Measurements from ENCODE around the gene UNC5C.

The UNC5C gene

DNA sequence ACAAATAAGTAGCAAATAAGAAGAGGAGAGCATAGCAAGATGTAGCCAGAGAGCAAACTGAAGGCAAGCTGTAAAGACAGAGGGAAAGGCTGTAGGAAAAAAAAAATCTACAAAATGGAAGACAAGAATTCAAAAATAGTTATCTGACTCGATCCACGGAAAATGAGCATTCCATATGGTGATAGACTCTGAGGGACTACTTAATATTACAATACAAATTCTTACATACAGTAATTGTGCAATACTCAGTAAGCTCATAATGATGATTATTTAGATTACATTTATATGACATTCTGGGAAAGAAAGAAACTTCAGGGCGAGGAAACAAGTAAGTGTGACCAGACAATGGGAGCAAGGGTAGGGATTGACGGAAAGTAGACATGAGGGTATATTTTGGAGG lies 102.6 kb downstream of the UNC5C start:
- DNase-seq: no peak

DNA sequence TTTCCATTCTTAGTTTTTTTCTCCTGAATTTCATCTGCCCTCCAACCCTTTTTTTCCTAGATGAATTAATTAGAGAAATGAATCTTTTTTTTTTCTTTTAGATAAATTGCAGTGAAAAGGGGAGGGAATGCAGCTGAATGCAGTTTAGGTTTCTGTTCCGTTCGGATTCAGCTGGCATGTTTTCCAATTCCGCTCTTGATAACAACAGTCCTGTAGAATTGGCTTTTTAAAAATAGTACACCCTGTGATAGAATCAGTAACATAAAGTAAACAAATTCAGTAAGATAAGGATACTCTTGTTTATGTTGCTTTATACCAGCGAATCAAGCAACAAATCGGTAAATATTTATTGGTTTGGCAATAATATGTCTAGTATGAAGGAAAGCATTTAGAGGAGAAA lies 103.5 kb downstream of the UNC5C start:
- no peak for DNase-seq

DNA sequence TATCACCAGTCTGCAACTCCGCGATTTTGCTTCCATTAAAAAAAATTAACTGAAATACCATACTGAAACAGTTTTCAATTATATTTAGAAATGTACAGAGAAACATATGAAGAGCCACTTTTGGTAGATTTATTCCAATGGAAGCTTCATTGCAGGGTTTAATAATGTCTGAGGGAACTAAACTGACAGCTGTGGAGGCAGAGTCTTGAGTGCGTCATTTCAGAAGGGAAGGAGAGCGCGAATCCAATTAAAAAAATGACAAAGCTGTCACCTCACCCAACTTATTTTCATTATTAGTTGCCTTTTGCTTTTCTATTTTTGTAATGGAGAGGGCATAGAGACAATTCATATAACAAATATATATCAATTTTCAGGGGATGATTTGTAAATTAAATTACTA lies 104.0 kb downstream of the UNC5C start:
- no peak for DNase-seq

DNA sequence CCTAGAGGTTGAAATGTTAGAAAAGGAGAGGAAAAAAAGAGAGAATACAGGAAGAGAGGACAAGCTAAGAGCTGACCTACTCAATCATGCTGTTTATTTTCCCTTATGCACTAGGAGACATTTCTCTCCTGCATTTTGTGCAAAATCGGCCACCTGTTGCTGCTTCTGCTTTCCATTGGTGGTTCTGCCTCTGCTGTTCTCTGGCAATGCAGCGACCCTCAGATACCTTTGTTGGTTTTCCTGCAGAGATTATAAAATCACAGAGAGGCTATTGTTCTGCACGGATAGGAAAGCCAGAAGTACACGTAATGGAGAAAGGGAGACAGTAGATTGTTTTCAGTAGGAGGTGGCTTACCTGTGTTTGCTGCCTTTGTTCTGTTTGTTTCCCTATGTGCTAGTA lies 108.9 kb downstream of the UNC5C start:
- no peak for DNase-seq

DNA sequence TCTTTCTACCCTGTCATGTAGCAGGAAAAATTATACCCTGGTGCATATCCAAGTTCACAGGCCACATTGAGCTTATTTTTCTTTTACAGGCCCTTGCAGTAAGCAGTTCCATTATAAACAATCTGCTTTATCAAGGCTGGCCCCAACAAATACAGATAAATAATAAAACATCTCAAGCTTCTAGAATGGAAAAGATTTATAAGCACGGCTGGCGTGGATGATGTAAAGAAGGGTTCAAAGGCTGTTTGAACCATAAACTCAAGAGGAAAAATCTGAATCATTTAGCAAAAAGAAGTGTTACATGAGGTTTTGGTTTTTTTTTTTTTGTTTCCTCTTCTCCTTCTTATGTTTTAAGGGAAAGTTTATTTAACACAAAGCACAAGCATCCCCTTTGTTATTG lies 109.7 kb downstream of the UNC5C start:
- DNase-seq: no peak

DNA sequence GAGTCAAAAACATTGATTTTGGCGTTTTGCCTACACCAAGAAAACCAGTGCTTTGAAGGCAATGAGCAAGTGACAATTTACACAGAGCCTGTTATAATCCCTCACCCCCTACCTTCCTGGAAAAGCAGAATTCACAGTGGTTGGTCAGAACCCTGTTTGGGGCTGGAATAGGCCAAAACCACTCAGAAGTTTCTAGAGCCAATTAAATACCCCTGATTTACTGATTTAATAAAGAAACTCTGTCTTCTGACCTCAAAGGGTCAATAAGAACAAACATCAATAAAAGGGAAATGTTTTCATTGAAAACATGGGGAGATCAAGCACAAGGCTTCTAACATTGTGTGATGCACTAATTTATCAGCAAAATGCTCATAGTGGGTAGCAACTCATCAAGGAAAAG lies 116.3 kb downstream of the UNC5C start:
- DNase-seq: no peak

DNA sequence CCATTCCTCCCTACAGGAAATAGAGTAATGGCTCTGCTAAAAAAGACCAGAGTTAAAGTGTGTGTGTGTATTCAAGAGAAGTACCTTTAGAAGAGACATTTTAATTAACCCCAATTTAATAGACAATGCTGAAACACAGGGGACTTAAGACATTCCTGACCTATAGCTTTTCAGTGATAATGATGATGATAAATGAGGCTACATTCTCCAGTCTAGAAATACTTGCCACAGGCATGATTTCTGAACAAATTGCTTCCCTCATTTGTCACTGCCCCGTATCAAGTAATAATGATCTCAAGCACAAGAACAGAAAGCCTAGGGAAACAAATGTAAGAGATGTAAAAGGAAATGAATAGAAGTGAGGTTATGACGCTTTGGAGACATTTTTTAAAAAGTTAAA lies 117.1 kb downstream of the UNC5C start:
- DNase-seq: no peak

DNA sequence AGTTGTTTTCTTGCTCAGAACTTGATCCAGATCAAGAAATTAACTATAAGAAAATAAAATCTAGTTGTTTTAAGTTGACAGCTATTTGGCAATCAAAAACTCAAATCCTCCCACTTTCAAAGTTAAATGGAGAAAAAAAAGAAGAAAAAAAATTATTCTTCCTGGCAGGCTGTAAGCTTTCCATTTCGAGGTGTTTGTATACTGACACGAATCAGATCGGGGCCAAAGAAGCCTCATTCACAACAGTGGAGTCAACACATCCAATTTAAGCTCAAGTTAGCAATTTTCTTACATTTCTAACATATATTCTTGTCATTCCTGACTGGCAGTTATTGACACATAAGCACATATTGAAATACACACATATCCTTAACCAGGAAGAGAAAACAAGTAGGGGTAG lies 119.4 kb downstream of the UNC5C start:
- DNase-seq: no peak

DNA sequence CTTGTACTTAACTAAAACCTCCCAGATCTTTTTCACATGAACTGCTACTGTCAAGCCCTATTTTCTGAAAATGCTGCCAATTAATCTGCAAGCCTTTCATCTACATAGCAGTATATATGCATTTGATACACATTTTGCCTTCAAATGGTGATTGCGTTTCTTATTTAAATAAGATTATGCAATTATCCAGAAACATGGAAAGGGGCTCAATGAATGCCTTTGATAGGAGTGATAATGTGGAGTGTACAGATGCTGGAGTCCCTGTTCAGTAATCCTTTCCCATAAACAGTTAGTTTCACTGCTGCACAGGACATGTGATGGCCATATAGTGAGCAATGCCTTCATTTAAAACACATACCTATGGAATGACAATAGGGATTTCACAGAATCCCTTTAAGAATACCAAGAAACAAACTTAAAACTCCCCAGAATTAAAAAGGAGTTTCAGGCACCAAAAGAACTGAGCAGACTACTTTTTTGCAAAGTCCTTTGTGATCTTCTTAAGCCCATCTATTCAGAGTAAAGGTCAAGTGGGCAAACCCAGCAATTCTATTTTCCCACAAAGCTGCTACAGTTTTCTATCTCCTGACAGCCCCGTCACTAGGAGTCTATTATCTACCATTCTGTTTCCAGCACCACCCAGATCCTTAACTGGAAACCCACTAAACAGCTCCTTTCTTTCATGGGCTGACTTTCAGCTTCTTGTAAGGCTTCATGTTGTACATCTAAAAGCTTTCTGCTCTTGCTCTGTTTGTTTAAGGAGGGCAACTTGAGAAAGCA lies 120.3 kb downstream of the UNC5C start:
- DNase-seq: no peak

DNA sequence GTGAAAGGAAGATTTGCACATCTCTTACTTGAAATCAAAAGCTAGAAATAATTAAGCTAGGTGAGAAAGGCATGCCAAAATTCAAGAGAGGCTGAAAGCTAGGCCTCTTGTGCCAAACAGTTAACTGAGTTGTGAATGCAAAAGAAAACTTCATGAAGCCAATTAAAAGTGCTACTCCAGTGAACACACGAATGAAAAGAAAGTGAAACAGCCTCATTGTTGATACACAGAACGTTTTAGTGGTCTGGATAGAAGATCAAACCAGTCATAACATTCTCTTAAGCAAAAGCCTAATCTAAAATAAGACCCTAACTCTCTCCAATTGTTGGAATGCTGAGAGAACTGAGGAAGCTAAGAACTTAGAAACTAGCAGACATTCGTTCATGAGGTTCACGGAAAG lies 122.3 kb downstream of the UNC5C start:
- no peak for DNase-seq

DNA sequence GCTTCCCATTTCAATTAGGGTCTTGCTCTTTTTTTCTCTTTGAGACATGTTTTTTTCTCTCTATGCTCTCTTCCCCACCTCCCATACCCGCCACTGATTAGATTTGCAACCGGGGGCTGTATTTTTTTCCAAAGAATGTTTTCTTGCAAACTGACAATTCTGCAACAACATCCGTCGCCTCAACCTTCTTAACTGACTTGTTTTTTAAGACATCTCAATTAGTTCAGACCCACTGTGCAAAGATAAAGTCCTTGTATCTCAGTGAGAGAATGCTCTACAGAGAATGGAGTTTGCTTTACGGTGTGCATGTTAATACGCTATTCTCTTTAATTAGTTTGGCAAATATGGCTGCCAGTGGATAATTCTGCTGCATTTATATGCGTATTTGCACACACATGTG lies 126.3 kb downstream of the UNC5C start:
- DNase-seq: no peak

DNA sequence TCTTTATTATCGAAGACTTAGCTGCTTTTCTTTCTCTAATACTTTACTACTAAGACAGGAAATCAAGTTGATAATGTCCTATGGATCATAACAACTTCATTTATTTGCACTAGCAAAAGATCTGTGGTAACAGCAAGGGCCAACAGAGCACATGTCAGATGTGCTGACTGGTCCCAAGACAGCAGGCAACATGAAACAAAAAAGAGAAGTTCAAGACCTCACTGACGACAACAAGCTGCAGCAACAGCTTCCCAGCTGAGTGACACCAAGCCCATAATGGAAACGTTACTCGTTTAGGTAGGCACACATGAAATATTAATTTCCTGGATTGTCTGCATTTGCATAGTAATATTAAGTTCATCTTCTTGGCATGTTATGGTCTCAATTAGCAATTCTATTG lies 126.9 kb downstream of the UNC5C start:
- DNase-seq: no peak

DNA sequence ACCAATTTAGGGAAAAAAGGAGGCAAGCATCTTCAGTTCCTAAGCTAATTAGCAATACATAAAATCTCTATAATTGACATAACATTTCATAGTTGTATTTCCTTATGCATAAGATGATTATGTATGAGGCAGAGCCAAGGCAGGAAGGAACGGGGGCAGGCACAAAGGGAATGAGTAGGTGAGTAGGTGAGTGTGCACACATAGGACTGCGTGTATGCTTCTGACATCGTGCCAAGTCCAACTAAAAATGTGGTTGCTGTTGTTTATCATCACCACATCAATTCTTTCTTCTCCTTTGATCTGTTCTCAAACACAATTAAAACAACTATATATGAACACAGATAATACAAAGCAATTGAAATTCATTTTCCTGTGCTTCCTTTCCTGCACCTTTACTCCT lies 131.2 kb downstream of the UNC5C start:
- DNase-seq: no peak

DNA sequence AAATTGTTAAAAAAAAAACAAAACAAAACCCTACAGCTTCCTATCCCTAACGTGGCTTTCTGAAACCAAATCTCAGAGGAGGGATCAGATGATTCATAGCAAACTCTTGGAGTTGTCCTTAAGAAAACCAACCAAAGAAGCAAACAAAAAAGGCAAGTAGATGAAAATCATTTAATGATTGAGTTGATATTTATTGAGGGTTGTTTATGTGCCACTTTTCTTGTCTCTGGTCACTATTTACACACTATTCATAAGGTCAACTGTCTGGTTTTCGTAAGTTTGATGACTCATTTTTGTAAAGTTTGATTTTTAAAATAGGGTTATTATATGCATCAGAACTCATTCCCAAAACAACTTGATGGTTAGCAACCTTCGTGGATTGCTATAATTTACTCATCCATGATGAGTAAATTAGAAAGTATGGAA lies 133.4 kb downstream of the UNC5C start:
- DNase-seq: peak; percentile 1

DNA sequence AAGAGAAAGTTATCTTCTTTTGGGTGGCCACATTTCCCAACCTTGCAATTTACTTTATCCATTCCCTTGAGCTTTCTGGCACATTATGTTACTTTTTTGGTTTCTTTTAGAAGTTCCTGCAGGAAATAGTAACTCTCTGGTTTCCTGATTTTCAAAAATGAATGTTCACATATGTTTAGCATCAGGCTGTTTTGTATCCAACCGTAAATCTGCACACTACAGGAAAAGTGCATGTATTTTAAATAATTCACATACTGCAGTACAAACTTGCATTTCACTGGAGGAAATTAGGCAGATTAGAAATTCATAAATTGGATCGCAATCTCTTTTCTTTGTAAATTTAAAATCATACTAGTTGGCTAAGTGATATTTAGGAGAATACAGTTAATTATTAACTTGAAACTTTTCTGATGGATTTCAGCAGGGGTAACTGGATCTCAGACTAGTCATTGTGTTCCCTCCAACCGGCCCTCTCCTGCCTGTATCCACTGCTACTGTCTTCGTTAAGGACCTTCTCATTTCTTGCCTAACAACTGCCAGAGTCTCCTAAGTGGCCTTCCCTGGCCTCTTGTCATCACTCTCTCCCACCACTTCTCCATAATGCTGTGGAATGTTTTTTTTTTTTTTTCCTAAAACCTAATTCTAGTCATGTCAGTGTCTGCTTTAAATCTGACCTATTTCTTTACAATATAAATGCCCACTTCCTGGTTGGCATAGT lies 137.2 kb downstream of the UNC5C start:
- no peak for DNase-seq

DNA sequence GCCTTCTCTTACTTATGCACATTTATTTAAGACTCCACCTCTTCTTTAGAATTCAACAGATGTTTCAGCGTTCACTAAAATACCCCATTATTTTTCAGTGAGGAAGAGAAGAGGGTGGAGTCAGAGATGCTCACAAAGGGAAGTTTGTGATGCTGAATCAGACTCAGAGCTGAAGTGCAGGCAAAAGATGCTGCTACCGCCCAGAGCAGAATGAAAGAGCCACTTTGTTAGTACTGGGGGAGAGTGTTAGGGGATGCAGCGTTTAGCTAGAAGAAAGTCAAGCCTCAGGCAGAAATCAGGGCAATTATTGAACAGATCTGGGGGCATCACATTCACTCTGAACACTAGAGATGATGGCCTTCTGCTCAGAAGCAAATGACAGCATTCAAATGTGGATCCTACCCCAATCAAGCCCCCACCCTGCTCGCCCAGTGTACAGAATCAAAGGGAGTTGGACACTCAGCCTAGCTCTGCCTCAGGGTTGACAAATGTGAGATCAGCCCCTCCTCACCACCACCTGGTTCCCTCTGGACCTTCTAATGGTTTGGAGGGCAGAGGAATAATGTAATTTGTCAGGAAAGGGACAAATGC lies 138.3 kb downstream of the UNC5C start:
- no peak for DNase-seq

DNA sequence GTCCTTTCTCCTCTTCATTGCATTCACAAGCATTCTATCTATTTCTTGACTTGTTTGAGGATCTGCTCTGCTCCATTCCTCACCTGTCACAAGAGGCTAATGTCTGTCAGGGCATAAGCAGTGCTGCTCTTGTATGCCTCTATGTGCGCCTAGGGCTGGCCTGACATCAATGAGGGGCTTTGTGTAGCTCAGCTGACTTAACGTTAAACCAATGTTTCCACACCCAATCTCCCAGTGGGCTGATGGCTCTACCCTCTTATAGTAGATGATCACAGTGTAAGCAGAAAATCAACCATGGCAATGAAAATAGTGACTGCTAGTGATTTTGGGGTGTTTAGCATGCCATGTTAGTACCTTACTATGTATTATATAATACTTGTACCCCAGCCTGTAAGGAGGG lies 139.0 kb downstream of the UNC5C start:
- DNase-seq: no peak

DNA sequence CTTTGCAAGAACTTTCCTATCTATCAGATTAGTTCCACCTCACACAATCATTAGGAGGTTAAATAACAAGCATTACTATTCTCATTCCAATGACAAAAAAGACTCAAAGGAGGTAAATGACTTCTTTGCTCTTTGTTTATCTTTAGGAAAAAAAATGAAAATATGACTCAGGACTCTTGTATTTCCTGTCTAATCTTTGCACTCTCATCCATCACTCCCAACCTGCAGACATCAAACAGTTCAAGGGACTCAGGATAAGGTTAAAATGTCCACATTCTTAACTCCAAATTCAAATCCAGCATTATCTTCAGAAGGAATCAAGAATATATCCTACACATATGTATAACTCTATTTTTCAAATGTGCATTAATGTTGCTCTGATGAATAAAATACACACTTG lies 139.6 kb downstream of the UNC5C start:
- no peak for DNase-seq

DNA sequence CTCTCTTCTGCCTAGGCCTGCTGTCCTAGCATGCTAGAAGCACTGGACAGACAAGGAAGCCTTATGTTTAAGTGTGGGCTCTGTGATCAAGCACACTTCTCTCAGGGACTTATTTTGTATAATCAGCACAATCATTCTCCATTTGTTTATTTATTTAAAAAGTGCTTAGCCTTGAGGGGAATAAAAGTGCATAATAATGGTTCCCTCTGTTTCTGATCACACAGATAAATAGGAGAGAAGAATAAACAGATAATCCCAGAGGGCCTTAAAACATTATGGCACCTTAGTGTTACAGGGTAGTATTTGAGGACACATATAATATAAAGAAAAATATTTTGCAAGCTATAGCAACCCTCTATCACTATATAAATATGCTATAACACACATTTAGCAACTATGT lies 146.5 kb downstream of the UNC5C start:
- DNase-seq: no peak

DNA sequence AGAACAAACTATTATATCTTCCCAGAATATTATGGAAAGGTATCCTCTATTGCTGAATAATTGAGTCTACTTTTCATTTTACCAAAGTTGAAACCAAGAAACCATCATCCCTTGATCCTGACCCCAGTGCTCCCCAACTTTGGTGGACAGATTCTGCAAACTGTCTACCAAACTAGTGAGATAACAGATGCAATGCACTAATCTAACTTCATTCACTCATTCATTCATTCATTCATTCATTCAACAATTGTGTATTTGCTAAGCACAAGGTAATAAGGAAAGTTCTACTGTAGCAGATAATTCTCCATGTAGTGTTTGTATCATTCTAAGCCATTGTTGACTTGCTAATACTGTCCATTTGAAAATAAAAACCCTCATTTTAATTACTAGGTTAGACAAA lies 150.6 kb downstream of the UNC5C start:
- DNase-seq: no peak

DNA sequence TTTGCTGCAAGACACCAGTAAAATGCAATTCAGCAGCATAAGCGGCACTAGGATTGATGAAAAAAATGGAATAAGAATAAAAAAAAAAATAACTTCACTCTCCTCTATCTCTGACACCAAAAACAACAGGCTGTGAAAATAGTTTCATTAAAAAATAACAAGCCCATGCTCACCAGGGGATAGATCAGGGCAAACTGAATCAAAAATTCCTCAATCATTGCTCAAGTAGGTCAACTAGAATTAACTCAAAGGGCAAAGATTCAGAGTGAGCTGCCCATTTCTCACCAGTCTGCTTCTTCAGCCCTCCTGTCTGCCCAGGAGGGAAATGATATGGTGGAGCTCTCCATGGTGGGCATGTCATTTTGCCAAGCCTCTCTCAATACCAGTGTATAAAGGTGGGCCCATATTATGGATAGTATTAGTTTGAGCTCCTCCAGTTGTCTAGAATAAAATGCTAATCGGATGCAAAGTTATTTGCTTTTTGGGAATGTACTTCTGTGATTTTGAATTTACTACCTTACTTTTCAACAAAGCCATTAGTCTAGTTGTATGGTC lies 153.9 kb downstream of the UNC5C start:
- DNase-seq: no peak

DNA sequence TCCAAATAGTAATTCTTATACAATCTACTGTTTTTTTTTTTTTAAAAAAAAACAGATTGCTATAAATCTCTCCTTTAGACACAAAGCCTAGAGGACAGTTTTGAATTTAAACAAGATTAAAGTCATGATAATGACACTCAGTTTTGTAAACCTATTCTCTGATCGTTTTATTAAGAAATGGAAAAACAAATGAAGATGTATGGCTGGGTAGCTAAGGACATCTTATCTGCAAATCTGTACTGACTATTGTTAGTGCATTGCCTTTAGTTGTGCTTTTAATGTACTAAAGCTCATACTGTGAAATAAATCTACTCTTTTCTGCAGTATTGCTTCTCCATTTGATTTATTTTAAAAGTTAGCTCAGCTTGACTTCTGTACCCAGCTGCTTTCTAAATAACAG lies 155.0 kb downstream of the UNC5C start:
- DNase-seq: no peak

DNA sequence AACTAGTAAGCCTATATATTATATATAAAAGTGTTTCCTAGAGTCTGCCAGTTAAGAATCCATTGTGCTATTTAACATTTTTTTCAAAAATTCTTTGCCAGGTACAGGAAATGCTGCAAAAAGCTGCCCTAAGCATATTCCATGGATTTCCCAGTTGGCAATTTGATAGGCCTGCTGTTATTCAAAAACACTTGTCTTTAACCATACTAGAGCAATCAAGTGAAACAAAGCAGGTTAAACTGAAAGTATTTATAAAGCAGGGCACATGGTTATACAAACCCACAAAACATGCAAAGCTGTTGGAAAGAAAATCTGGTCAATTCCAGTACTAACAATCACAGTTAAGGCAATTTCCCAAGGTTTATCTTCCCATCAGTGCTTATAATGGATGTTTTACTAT lies 159.9 kb downstream of the UNC5C start:
- DNase-seq: no peak

DNA sequence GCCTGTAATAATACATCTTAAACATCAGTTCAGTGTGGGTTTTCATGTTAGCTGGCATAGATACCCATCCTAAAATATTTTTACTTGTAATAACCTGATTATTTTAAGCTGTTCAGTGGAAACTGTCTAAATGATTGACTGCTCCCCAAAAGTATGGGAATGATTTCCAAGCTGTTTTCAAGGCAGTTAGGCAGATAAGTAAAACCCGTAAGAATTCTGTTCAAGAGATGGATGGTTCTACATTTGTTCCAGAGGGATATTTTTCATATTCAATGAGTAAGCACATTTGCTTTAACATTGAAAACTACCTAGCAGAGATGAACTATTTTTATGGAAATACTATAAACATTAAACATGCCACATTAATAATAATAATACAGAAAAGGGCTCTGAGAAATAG lies 161.1 kb downstream of the UNC5C start:
- DNase-seq: no peak

Data from fibroblast of skin of right quadriceps (primary cell).